Activated CD4-positive, CD25-positive, alpha-beta regulatory T cell treated with anti-CD3 and anti-CD28 coated beads, Interleukin-2, amount 50 U/mL, for 24 hours (primary cell): Measurements from ENCODE around the gene RCN2.
A peak's percentile ranks its signal among the peaks of the same experiment; 100 is the strongest.

Experiments
- ATAC-seq, 2 donors: fragments of 150-1000 bp; cut with Tn5 transposase; one replicate each; pipeline ENCODE4 v1.10.0; 2021; ENCODE audit warnings: mild to moderate bottlenecking in 1 of 2, moderate library complexity in 1 of 2

The RCN2 gene

DNA sequence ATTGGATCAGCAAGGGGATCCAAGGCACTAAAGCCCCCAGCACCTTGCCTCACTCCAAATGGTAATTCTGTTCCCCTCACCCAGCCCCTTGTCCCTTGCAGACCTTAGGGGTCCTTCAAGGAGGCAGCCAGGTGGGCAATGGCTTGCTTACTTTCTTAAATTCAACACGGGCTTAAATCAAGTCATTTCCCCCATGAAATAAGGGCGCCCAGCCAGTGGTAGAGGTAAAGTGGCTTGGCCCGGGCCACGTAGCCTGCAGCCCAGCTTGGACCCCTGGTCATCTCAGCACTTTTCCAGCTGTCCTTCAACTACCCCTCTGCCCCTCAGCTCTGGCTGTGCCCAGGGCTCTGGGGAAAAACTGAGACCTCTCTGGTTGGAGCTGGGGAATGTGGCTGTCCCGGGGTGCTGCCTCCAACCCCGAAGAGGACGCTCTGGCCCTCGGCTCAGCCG lies 64.6 kb downstream of the RCN2 start:
- ATAC-seq, result no peak

DNA sequence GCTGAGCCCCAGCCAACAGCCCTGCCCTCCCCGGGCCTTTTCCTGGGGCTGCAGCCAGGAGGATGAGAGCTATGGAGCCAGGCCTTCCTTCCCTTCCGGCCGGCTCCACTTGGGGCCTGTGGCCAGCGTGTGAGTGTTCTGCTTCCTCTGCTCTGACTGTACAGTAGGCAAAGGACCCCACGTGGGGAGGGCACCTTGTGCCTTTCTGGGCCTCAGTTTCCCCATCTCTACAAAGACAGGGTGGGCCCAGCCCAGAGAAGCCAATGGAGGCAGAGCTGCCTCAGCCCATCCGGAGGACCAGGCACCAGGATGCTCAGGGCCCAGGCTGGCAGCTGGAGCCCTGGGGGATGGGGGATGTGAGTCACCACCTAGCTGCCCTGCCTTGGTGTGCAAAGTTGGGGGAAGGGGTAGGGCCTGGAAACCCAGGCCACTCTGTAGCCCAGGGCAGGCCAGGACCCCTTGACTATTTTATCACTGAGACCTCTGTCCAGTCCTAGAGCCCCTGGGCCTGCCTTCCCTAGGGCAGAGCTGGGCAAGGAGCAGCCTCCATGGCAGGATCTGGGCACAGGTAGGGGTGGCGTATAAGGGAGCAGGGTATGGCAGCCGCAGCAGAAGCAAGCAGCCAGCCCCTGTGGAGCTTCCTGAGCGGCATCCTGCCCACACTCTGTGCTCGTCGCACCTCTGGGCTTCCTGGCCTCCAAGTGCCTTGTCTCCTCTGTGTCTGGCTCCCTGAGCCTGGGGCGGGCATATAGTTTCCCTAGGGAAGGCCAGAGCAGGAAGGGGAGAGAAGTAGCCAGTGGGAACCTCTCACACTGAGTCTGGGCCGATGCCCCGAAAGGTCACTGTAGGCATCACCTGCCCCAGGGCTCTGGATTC lies 65.2 kb downstream of the RCN2 start:
- peak; percentile 37 to 40 for ATAC-seq

DNA sequence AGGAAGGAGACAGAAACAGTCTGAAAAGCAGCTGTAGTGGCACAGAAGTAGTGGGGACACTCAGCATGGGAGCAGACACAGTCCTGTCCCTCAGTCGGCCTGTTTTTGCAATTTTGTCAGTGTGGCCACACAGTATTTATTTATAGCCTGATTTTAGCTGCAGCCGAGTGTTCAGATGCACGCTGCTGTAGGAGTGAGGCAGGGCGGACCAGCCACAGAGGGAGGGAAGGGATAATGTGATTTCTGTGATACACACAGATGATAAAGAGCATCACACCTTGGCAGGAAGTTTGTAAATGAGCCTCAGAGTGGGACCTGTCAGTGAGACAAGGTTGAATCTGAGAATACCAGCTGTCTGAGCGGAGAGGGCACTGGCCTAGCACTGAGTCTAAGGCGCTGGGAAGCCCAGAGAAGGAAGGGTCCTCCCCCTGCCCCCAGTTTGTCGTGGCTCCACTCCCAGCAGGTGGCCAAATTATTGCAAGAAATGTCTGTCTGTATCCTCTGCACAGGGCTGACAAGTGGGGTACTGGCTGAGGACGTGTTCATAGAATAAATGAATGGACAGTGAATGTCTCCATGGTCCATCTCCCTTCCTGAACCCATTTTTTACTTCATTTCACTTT lies 67.2 kb downstream of the RCN2 start:
- ATAC-seq, result no peak

DNA sequence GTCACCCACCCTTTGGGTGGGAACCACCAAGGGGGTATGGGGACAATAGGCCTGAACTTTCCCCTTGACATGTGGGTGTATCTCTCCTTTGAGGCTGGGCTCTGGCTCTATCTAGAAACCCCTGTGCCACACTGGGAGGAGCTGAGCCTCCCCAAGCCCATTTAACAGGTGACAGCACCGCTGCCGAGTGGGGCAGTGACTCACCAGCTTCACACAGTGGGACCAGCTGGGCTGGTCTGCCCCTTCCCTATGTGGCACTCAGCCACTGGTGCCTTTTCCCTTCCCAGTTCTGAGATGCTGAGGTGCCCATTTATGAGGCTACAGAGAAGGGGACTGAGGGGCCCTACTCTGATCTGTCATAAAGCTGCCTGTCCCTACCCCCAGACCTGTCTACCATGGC lies 68.4 kb downstream of the RCN2 start:
- ATAC-seq, result no peak

DNA sequence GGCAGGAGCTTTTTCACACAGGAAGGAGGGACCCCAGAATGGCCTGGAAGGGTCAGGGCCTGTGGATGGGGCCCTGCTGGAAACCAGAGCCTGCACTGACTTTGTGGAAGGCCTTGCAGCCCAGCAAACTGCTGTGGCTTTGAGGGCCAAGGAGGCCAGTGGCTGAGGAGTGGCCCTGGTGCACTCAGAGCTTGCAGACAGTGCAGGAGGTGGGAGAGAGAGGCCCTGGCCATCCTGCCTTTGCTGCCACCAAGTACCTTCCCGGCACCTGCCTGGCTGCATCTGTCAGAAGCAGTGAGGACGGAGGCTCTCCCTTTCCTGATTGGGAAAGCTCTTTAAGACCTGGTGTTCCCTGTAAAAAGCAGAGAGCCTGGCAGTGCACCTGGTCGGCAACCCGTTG lies 69.8 kb downstream of the RCN2 start:
- ATAC-seq, result no peak

DNA sequence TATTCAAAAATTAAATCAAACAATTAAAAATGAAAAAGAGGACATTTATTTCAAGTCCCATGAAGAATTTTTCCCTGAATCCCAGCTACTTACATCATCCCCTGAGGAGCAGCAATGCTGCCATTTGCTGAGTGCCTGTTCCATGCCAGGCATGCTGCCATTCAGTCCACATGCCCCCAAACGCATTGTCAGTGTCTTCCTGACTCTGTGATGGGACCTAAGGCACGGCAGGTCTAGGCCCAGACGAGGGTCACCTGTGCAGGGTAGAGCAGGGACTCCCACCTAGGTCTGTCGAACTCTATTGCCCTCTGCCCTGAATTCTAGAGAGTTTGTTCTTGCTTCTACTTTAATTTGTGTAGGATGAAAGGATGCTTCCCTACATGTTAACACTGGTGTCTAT lies 70.4 kb downstream of the RCN2 start:
- no peak for ATAC-seq

DNA sequence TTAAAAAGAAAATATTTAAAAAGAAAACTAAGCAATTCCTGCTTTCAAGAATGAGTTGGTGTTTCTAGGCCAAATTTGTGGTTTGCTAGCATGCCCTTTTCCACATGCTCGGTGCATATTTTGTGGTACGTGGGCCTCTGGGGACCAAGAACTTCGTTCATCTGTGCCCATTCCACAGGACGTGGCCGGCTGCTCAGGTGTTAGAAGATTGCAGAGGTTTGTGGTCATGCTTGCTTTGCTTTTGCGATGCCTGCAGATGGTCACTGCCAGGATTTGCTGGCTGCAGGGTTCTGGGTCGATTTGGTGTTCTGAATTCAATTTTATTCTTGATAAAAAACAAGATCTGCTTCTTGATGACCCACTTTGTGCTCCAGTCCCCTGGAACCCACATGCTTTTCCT lies 70.9 kb downstream of the RCN2 start:
- no peak for ATAC-seq

DNA sequence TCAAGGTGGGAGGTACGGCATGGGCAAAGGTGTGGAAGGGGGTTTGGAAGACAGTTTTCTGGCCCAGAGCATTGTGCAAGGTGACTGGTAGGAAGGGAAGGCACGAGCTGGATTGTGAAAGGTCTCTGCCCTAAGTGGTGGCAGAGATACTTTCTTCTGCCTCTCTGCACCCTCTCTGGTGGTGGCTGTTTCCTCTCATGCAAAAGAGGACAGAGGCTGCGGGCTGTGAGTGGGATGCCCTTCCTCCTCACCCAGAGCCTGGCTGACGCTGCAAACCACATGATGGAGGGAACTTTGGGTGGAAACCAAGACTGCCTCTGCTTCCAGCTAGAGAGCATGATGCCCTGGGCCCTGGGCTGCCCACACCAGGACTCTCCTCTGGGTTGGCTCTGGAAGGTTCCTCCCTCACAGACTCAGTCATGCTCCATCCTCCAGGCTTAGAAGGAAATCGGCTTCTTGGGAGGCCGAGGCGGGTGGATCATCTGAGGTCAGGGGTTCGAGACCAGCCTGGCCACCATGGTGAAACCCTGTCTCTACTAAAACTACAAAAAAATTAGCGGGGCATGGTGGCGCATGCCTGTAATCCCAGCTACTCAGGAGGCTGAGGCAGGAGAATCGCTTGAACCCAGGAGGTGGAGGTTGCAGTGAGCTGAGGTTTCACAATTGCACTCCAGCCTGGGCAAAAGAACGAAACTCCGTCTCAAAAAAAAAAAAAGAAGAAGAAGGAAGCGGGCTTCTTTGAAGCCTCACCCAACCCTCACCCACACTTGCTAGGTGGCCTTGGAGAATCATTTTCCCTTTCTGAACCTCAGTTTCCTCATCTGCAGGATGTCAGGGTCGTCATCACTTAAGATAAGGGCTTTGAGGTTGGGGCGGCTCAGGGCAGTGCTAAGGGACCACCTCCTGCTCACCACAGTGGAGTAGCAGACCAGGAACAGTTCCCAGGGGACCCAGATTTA lies 71.7 kb downstream of the RCN2 start:
- peak; percentile 79 to 80 for ATAC-seq
